ENCODE measurements around the gene SHBG. TPM values are rescaled to one million over a fixed set of nuclear protein-coding genes. Genes with fewer than 3 reads are reported as not detected.

The SHBG gene
- total RNA-seq, 1 donor from 2014 or later: not detected

GRCh38 chr17:7606280-7606679 is 23.7 kb upstream of the SHBG start:
- Histone ChIP-seq H3K4me1 (peaks cover 20% of the 10 kb centered on the region), H3K36me3 (peaks cover 6 to 43% of the 10 kb centered on the region in 2 donors), H3K9me3 (no peaks in the 10 kb centered on the region), H3K27me3 (no peaks in the 10 kb centered on the region), H3K27ac (no peak overlapping the region), H3K4me3 (no peak overlapping the region)
- intact Hi-C loops (cut with DNase I): no loop called here
- no peak for TF ChIP-seq CTCF (IDR thresholded peaks at IDR 0.05)
- no peak for TF ChIP-seq POLR2A (IDR thresholded peaks at IDR 0.05)
- TF ChIP-seq POLR2AphosphoS5 (IDR thresholded peaks at IDR 0.05; ENCODE audit: insufficient read depth in 1 of 2, low read depth in 1 of 2): no peak
- no peak for DNase-seq (ENCODE audit: extremely low spot score in 2 of 2)

GRCh38 chr17:7610641-7611040 is 19.3 kb upstream of the SHBG start:
- Histone ChIP-seq H3K27ac (no peak overlapping the region), H3K4me3 (no peak overlapping the region), H3K36me3 (no peaks in the 10 kb centered on the region), H3K9me3 (no peaks in the 10 kb centered on the region), H3K4me1 (peaks cover 54% of the 10 kb centered on the region), H3K27me3 (no peaks in the 10 kb centered on the region)
- DNase-seq (ENCODE audit: extremely low spot score in 2 of 2): no peak
- no peak for TF ChIP-seq POLR2AphosphoS5 (IDR thresholded peaks at IDR 0.05; ENCODE audit: insufficient read depth in 1 of 2, low read depth in 1 of 2)
- TF ChIP-seq POLR2A (IDR thresholded peaks at IDR 0.05): no peak
- no peak for TF ChIP-seq CTCF (IDR thresholded peaks at IDR 0.05)
- intact Hi-C loops (cut with DNase I): no loop called here

- peaks cover 55% of the 10 kb centered on the region for H3K4me1 ChIP-seq
- no peak overlapping the region for H3K27ac ChIP-seq
- no peaks in the 10 kb centered on the region for H3K27me3 ChIP-seq
- no peak overlapping the region for H3K4me3 ChIP-seq
- H3K9me3 ChIP-seq: no peaks in the 10 kb centered on the region
- intact Hi-C loops (cut with DNase I): no loop called here
- DNase-seq (ENCODE audit: extremely low spot score in 2 of 2): no peak
- TF ChIP-seq POLR2AphosphoS5 (IDR thresholded peaks at IDR 0.05; ENCODE audit: insufficient read depth in 1 of 2, low read depth in 1 of 2): no peak
- no peak for TF ChIP-seq POLR2A (IDR thresholded peaks at IDR 0.05)
- TF ChIP-seq CTCF (IDR thresholded peaks at IDR 0.05): no peak
- no peaks in the 10 kb centered on the region for H3K36me3 ChIP-seq
Observed at GRCh38 chr17:7611635-7612293, 18.2 kb upstream of the SHBG start.

GRCh38 chr17:7612294-7612640 is 17.7 kb upstream of the SHBG start:
- no peak overlapping the region for H3K27ac ChIP-seq
- no peak for DNase-seq (ENCODE audit: extremely low spot score in 2 of 2)
- intact Hi-C loops (cut with DNase I): no loop called here
- H3K4me1 ChIP-seq: peaks cover 55% of the 10 kb centered on the region
- no peaks in the 10 kb centered on the region for H3K9me3 ChIP-seq
- H3K4me3 ChIP-seq: no peak overlapping the region
- no peaks in the 10 kb centered on the region for H3K36me3 ChIP-seq
- H3K27me3 ChIP-seq: no peaks in the 10 kb centered on the region
- TF ChIP-seq CTCF (IDR thresholded peaks at IDR 0.05) (no peak), POLR2AphosphoS5 (IDR thresholded peaks at IDR 0.05; ENCODE audit: insufficient read depth in 1 of 2, low read depth in 1 of 2) (no peak), POLR2A (IDR thresholded peaks at IDR 0.05) (no peak)

- H3K27me3 ChIP-seq: no peaks in the 10 kb centered on the region
- H3K36me3 ChIP-seq: no peaks in the 10 kb centered on the region
- peak overlapping the region; percentile 83 to 98 for H3K4me3 ChIP-seq
- H3K27ac ChIP-seq: peak overlapping the region; percentile 86
- intact Hi-C loops (cut with DNase I): loop anchor here (2.0 kb wide), 1 partner anchor 73 kb away; the partner anchor contains the start of gene TP53
- peaks cover 55% of the 10 kb centered on the region for H3K4me1 ChIP-seq
- H3K9me3 ChIP-seq: no peaks in the 10 kb centered on the region
- DNase-seq (ENCODE audit: extremely low spot score in 2 of 2): no peak
- no peak for TF ChIP-seq CTCF (IDR thresholded peaks at IDR 0.05)
- TF ChIP-seq POLR2AphosphoS5 (IDR thresholded peaks at IDR 0.05; ENCODE audit: insufficient read depth in 1 of 2, low read depth in 1 of 2): no peak
- no peak for TF ChIP-seq POLR2A (IDR thresholded peaks at IDR 0.05)
Observed at GRCh38 chr17:7613769-7614424, 16.0 kb upstream of the SHBG start.
